Sigmoid colon (tissue), 7 donors: ENCODE results near the gene LTBP1. TPM values are rescaled to one million over a fixed set of nuclear protein-coding genes. Genes with fewer than 3 reads are reported as not detected.
A peak's percentile ranks its signal among the peaks of the same experiment; 100 is the strongest.

Source experiments
- DNase-seq: peaks from one replicate; pipeline ENCODE4 v3.0.0-alpha.2; 2019
- H3K27ac ChIP-seq, 4 donors: fragments of 200-600 bp; sonication (generic); one replicate each; pipeline ENCODE4 v1.5.1; 2016 to 2019; ENCODE audit warnings: mild to moderate bottlenecking in 1 of 4
- H3K27me3 ChIP-seq, 3 donors: fragments of 200-600 bp; sonication (generic); one replicate each; pipeline ENCODE4 v1.5.1; 2019; ENCODE audit warnings: mild to moderate bottlenecking in 1 of 3
- H3K36me3 ChIP-seq, 4 donors: fragments of 200-600 bp; sonication (generic); one replicate each; pipeline ENCODE4 v1.5.1; 2016 to 2019
- H3K4me1 ChIP-seq, 4 donors: fragments of 200-600 bp; sonication (generic); one replicate each; pipeline ENCODE4 v1.5.1; 2017 to 2019
- H3K4me3 ChIP-seq, 4 donors: fragments of 200-600 bp; sonication (generic); one replicate each; pipeline ENCODE4 v1.5.1; 2017 to 2019; ENCODE audit warnings: mild to moderate bottlenecking in 2 of 4, moderate library complexity in 1 of 4
- H3K9me3 ChIP-seq, 4 donors: fragments of 200-600 bp in 3 of 4; sonication (generic) in 3 of 4; one replicate each; pipeline versions ENCODE4 v1.5.1 to v1.6.1; 2013 to 2019
- EP300 ChIP-seq, 4 donors: sonication (generic); formaldehyde crosslinking; IDR thresholded peaks; one replicate each; pipeline ENCODE4 v1.6.1; 2017; ENCODE audit warnings: antibody characterized with exemption in 4 of 4
- POLR2A ChIP-seq, 2 donors: fragments of 450-650 bp; IDR thresholded peaks; one replicate each; pipeline ENCODE4 v1.6.1; 2016; ENCODE audit warnings: antibody characterized with exemption in 2 of 2, mild to moderate bottlenecking in 2 of 2, moderate library complexity in 2 of 2
- POLR2AphosphoS5 ChIP-seq, 4 donors: sonication (generic); formaldehyde crosslinking; IDR thresholded peaks; one replicate each; pipeline ENCODE4 v1.6.1; 2017; ENCODE audit warnings: antibody characterized with exemption in 4 of 4
- WGBS, 2 donors: extraction: QIAGEN DNeasy Blood & Tissue Kit; methylation state at CpG; one replicate each; pipeline ENCODE4 v1.1.7; 2013; 5-methylcytosine and 5-hydroxymethylcytosine counted together
- intact Hi-C: fragments of 100-400 bp; cut with DNase I; formaldehyde crosslinking; loops from one replicate; pipeline ENCODE4 v1.15.1; 2023
- polyA plus RNA-seq, 3 donors: library from polyadenylated mRNA; stranded (reverse); fragments of 200-250 nt; gene quantifications; one replicate each; pipeline ENCODE4 v1.2.3, GENCODE V29; 2013
- total RNA-seq, 4 donors: library from RNA; depleted of rRNA; stranded (reverse); fragments of >200 nt; gene quantifications; one replicate each; pipeline ENCODE4 v1.1.0, GENCODE V29; 2016
- TF ChIP-seq, protein P1 (sequence below), 4 experiments: fragments of 450-650 bp in 3 of 4; fragments of 200-600 bp in 1 of 4; IDR thresholded peaks; one replicate each; pipeline ENCODE4 v1.5.1; 2016 to 2019; ENCODE audit warnings: antibody characterized with exemption in 4 of 4, mild to moderate bottlenecking in 3 of 4, moderate library complexity in 2 of 4
- donor health status: healthy with polysubstance abuse.
- donor health status: Bipolar disorder and iron deficiency.
- donor health status: healthy.

The LTBP1 gene
- total and polyA plus RNA-seq, 7 donors = 3.0 to 102 (median 34.2) TPM

GRCh38 chr2:33304032-33304864 is 357.5 kb downstream of the LTBP1 start:
- Histone ChIP-seq H3K9me3 (no peaks in the 10 kb centered on the region), H3K27me3 (no peaks in the 10 kb centered on the region), H3K27ac (peak overlapping the region in 3 of 4 donors; percentile 54 to 74 (median 69)), H3K4me1 (peaks cover 0 to 21% (median 14%) of the 10 kb centered on the region in 4 donors), H3K36me3 (peaks cover 0 to 9% (median 0%) of the 10 kb centered on the region in 4 donors), H3K4me3 (no peak overlapping the region)
- intact Hi-C loops = no loop called here
- WGBS, 2 donors = 25 to 62% methylated on average over 10 of the region's 10 CpGs
- DNase-seq = no peak
- no peak for TF ChIP-seq POLR2A (IDR thresholded peaks at IDR 0.05)
- TF ChIP-seq, protein P1, sequence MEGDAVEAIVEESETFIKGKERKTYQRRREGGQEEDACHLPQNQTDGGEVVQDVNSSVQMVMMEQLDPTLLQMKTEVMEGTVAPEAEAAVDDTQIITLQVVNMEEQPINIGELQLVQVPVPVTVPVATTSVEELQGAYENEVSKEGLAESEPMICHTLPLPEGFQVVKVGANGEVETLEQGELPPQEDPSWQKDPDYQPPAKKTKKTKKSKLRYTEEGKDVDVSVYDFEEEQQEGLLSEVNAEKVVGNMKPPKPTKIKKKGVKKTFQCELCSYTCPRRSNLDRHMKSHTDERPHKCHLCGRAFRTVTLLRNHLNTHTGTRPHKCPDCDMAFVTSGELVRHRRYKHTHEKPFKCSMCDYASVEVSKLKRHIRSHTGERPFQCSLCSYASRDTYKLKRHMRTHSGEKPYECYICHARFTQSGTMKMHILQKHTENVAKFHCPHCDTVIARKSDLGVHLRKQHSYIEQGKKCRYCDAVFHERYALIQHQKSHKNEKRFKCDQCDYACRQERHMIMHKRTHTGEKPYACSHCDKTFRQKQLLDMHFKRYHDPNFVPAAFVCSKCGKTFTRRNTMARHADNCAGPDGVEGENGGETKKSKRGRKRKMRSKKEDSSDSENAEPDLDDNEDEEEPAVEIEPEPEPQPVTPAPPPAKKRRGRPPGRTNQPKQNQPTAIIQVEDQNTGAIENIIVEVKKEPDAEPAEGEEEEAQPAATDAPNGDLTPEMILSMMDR (IDR thresholded peaks at IDR 0.05) = no peak
- no peak for TF ChIP-seq EP300 (IDR thresholded peaks at IDR 0.05)
- no peak for TF ChIP-seq POLR2AphosphoS5 (IDR thresholded peaks at IDR 0.05)

GRCh38 chr2:33307659-33308270 is 361.0 kb downstream of the LTBP1 start:
- 22 to 66% methylated on average over 9 of the region's 9 CpGs for WGBS, 2 donors
- Histone ChIP-seq H3K4me1 (peaks cover 0 to 17% (median 13%) of the 10 kb centered on the region in 4 donors), H3K27ac (peak overlapping the region in 1 of 4 donors; percentile 21)

GRCh38 chr2:33312355-33312754 is 365.6 kb downstream of the LTBP1 start:
- no peak overlapping the region for H3K4me3 ChIP-seq
- intact Hi-C loops = no loop called here
- H3K9me3 ChIP-seq = no peaks in the 10 kb centered on the region
- TF ChIP-seq POLR2AphosphoS5 (IDR thresholded peaks at IDR 0.05) (no peak), EP300 (IDR thresholded peaks at IDR 0.05) (no peak), POLR2A (IDR thresholded peaks at IDR 0.05) (no peak)
- TF ChIP-seq, protein P1 (IDR thresholded peaks at IDR 0.05) = no peak
- 91 to 98% methylated on average over 4 of the region's 4 CpGs for WGBS, 2 donors
- H3K27me3 ChIP-seq = no peaks in the 10 kb centered on the region
- peaks cover 0 to 12% (median 0%) of the 10 kb centered on the region in 4 donors for H3K36me3 ChIP-seq
- peak overlapping the region in 1 of 4 donors; percentile 8 for H3K27ac ChIP-seq
- no peaks in the 10 kb centered on the region for H3K4me1 ChIP-seq
- no peak for DNase-seq

More at GRCh38 chr2:33307659-33308270, 361.0 kb downstream of the LTBP1 start:
- H3K27me3 ChIP-seq = no peaks in the 10 kb centered on the region
- no peak for TF ChIP-seq POLR2AphosphoS5 (IDR thresholded peaks at IDR 0.05)
- TF ChIP-seq, protein P1 (IDR thresholded peaks at IDR 0.05) = no peak
- no peak for TF ChIP-seq POLR2A (IDR thresholded peaks at IDR 0.05)
- TF ChIP-seq EP300 (IDR thresholded peaks at IDR 0.05) = no peak
- DNase-seq = no peak
- H3K36me3 ChIP-seq = peaks cover 0 to 10% (median 0%) of the 10 kb centered on the region in 4 donors
- intact Hi-C loops = no loop called here
- no peak overlapping the region for H3K4me3 ChIP-seq
- H3K9me3 ChIP-seq = no peaks in the 10 kb centered on the region

GRCh38 chr2:33313039-33313438 is 366.3 kb downstream of the LTBP1 start:
- peaks cover 0 to 12% (median 0%) of the 10 kb centered on the region in 4 donors for H3K36me3 ChIP-seq
- WGBS, 2 donors = 92 to 95% methylated on average over 3 of the region's 3 CpGs
- no peaks in the 10 kb centered on the region for H3K9me3 ChIP-seq
- no peaks in the 10 kb centered on the region for H3K4me1 ChIP-seq
- no peak for DNase-seq
- H3K4me3 ChIP-seq = no peak overlapping the region
- H3K27ac ChIP-seq = no peak overlapping the region
- TF ChIP-seq POLR2AphosphoS5 (IDR thresholded peaks at IDR 0.05) = no peak
- TF ChIP-seq EP300 (IDR thresholded peaks at IDR 0.05) = no peak
- TF ChIP-seq, protein P1 (IDR thresholded peaks at IDR 0.05) = no peak
- no peak for TF ChIP-seq POLR2A (IDR thresholded peaks at IDR 0.05)
- no peaks in the 10 kb centered on the region for H3K27me3 ChIP-seq
- intact Hi-C loops = no loop called here
